Hepatocyte (in vitro differentiated cells): Measurements from ENCODE around the gene CAMK1.

Experiments
- CTCF ChIP-seq: fragments of 200-600 bp; sonication (generic); IDR thresholded peaks from 2 replicates; pipeline ENCODE4 v1.5.1; 2016; ENCODE audit warnings: antibody characterized with exemption, mild to moderate bottlenecking; ENCODE audit not compliant: poor library complexity
- EZH2 ChIP-seq: fragments of 200-600 bp; sonication (generic); IDR thresholded peaks from 2 replicates; pipeline ENCODE4 v1.6.1; 2016; ENCODE audit warnings: antibody characterized with exemption, mild to moderate bottlenecking, borderline replicate concordance

- TF ChIP-seq CTCF: peak; percentile 21
- TF ChIP-seq EZH2: no peak
Observed at GRCh38 chr3:9808345-9809037, 38.7 kb upstream of the CAMK1 start.
